GM06990 (cell line): ENCODE results near the gene RAPGEF1.
"Not testable (repeated sequence)": the region's sequence is repeated elsewhere in the genome, so short reads cannot be mapped to it uniquely, and the experiment has no call there.

Experiments
- DNase-seq: peaks from one replicate; pipeline ENCODE4 v3.0.0-alpha.2; 2011; ENCODE audit not compliant: insufficient read length; ENCODE audit errors: extremely low read depth
- H3K27me3 ChIP-seq: replicated peaks from 2 replicates; pipeline ENCODE4 v1.6.0; 2011; ENCODE audit warnings: low read length; ENCODE audit not compliant: control insufficient read depth, insufficient read depth
- H3K36me3 ChIP-seq: 2 replicates; pipeline ENCODE4 v1.5.1; 2011; ENCODE audit warnings: low read length; ENCODE audit not compliant: control insufficient read depth, insufficient read depth
- H3K4me3 ChIP-seq: replicated peaks from 2 replicates; pipeline ENCODE4 v1.5.1; 2011; ENCODE audit warnings: low read depth, mild to moderate bottlenecking, control low read depth, low read length
- TF ChIP-seq, protein P1 (sequence below): IDR thresholded peaks from 2 replicates; pipeline ENCODE4 v1.5.1; 2011; ENCODE audit warnings: low read length, control low read depth, mild to moderate bottlenecking, inconsistent platforms; ENCODE audit not compliant: insufficient read depth, poor library complexity, severe bottlenecking

Gene RAPGEF1

GRCh38 chr9:131554843-131555351 lies 185.0 kb downstream of the RAPGEF1 start:
- no peaks in the 10 kb centered on the region for H3K36me3 ChIP-seq
- no peak overlapping the region for H3K4me3 ChIP-seq
- H3K27me3 ChIP-seq: no peaks in the 10 kb centered on the region
- TF ChIP-seq, protein P1, sequence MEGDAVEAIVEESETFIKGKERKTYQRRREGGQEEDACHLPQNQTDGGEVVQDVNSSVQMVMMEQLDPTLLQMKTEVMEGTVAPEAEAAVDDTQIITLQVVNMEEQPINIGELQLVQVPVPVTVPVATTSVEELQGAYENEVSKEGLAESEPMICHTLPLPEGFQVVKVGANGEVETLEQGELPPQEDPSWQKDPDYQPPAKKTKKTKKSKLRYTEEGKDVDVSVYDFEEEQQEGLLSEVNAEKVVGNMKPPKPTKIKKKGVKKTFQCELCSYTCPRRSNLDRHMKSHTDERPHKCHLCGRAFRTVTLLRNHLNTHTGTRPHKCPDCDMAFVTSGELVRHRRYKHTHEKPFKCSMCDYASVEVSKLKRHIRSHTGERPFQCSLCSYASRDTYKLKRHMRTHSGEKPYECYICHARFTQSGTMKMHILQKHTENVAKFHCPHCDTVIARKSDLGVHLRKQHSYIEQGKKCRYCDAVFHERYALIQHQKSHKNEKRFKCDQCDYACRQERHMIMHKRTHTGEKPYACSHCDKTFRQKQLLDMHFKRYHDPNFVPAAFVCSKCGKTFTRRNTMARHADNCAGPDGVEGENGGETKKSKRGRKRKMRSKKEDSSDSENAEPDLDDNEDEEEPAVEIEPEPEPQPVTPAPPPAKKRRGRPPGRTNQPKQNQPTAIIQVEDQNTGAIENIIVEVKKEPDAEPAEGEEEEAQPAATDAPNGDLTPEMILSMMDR: no peak
- no peak for DNase-seq

DNA sequence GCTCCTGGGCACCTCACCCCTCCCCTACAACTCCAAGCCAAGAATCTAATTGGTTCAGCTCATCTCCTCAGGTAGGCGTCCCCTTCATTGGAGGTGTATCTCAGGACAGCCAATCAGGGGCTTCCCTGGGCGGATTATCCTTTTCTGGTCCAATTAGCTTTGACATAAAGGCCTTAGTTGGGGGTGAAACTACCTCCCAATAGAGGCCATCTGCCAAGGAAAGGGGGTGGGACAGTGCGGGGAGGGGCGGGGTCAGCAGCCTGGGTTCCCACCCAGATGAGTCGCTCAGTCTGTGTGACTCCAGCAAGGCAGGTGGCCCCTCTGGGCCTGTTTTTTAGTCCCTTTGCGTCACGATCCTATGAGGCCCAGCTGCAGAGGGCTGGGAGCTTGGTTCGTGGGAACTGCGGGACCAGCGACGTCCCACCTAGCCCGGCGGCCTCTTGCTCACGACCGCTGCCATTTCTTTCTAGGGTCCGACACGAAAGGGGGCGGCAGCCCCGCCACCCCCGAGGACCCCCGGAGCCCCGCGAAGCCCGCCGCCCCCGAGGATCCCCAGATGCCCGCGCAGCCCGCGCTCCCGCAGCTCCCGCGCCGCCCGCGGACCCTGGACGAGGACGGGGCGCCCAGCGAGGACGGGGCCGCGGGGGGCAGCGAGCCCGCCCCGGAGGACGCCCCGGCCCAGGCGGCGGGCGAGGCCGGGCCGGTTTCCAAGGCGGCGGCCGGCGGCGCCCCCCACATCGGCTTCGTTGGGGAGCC lies 185.6 kb downstream of the RAPGEF1 start:
- TF ChIP-seq, protein P1: no peak
- no peaks in the 10 kb centered on the region for H3K36me3 ChIP-seq
- H3K27me3 ChIP-seq: no peaks in the 10 kb centered on the region
- DNase-seq: no peak
- no peak overlapping the region for H3K4me3 ChIP-seq

- TF ChIP-seq, protein P1: no peak
- no peaks in the 10 kb centered on the region for H3K27me3 ChIP-seq
- no peaks in the 10 kb centered on the region for H3K36me3 ChIP-seq
- no peak for DNase-seq
- no peak overlapping the region for H3K4me3 ChIP-seq
Measured at GRCh38 chr9:131552030-131552429, 187.8 kb downstream of the RAPGEF1 start.

DNA sequence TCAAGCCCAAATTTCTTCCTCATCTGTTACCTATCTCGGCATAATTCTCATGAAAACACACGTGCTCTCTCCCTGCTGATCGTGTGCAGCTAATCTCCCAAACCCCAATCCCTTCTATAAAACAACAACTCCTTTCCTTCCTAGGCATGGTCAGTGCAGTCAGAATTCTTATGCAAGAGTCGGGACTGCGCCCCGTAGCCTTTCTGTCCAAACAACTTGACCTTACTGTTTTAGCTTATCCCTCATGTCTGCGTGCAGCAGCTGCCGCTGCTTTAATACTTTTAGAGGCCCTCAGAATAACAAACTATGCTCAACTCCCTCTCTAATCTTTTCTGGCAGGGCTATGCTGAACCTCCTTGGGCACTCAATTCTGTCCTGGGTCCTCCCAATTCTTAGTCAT lies 189.4 kb downstream of the RAPGEF1 start:
- H3K36me3 ChIP-seq, H3K27me3 ChIP-seq, H3K4me3 ChIP-seq, DNase-seq: not testable (repeated sequence)

DNA sequence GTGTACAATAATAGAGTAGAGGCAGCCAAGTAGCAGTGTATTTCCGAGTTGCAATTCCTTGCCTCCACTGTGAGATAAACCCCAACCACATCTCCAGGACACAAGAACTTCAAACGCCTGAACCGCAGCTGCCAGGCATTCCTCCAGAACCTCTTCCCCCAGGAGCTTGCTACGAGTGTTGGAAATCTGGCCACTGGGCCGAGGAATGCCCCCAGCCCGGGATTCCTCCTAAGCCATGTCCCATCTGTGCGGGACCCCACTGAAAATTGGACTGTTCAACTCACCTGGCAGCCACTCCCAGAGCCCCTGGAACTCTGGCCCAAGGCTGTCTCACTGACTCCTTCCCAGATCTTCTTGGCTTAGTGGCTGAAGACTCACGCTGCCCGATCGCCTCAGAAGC lies 190.7 kb downstream of the RAPGEF1 start:
- H3K4me3 ChIP-seq, DNase-seq, H3K36me3 ChIP-seq, H3K27me3 ChIP-seq: not testable (repeated sequence)

DNA sequence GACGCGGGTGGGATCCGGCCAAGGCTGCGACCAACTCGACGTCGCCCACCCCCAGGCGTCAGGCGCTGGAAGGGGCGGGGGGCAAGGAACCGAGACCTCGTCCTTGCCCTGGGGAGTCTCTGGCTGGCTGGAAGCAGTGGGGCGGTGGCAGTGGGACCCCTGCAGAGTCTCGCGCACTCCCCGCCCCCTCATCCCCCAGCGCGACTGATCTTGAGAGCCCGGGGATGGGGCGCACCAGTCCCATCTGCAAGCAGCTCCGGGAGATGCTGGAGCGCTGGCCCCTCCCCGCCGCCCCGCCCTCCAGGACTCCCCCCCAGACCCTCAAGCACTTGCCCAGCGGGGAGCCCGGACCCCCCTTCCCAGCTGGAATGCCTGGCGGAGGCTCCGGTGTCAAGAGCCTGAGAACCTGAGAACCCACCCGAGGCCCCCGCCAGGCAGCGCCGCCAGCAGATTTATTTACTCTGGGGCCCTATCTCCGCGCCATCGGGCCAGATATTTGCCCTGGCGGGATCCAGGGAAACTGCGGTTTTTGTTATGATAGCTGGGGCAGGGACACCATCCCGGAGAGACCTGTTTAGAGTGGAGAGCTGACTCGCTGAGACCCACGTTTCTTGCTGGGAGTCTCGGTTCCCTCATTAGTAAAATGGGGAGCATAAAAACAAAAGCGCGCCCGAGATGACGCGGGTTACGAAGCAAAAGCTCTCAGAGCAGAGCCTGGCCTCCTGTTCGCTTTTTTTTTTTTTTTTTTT lies 193.4 kb downstream of the RAPGEF1 start:
- Histone ChIP-seq H3K27me3 (no peaks in the 10 kb centered on the region), H3K4me3 (no peak overlapping the region), H3K36me3 (no peaks in the 10 kb centered on the region)
- TF ChIP-seq, protein P1: no peak
- no peak for DNase-seq
